GM23338 (cell line): ENCODE results near the gene ENDOV. TPM values are rescaled to one million over a fixed set of nuclear protein-coding genes. Genes with fewer than 3 reads are reported as not detected.

ENCODE experiments used
- ATAC-seq: fragments of 200-7000 bp; cut with Tn5 transposase; 3 replicates; pipeline ENCODE4 v1.9.1; 2020
- DNase-seq: peaks from one replicate; pipeline ENCODE4 v3.0.0-alpha.2; 2015; ENCODE audit warnings: low spot score
- H2AFZ ChIP-seq: fragments of 200-600 bp; sonication (generic); 2 replicates; pipeline ENCODE4 v1.8.0; 2016; ENCODE audit warnings: antibody characterized with exemption, mild to moderate bottlenecking, moderate library complexity
- H3F3A ChIP-seq: fragments of 200-600 bp; sonication (generic); replicated peaks from 2 replicates; pipeline ENCODE4 v1.8.0; 2017; ENCODE audit warnings: antibody characterized with exemption, mixed run types, low read depth
- H3K27ac ChIP-seq: fragments of 200-600 bp; sonication (generic); 2 replicates; pipeline ENCODE4 v1.6.1; 2016; ENCODE audit warnings: low read depth
- H3K27me3 ChIP-seq: fragments of 200-600 bp; sonication (generic); 2 replicates; pipeline ENCODE4 v1.8.0; 2016; ENCODE audit warnings: mild to moderate bottlenecking, mixed run types, moderate library complexity; ENCODE audit not compliant: insufficient read depth
- H3K36me3 ChIP-seq: fragments of 200-600 bp; sonication (generic); 2 replicates; pipeline ENCODE4 v1.8.0; 2016; ENCODE audit warnings: mild to moderate bottlenecking; ENCODE audit not compliant: insufficient read depth
- H3K4me1 ChIP-seq: fragments of 200-600 bp; sonication (generic); 2 replicates; pipeline ENCODE4 v1.8.0; 2016; ENCODE audit warnings: mild to moderate bottlenecking, moderate library complexity; ENCODE audit not compliant: insufficient read depth
- H3K4me2 ChIP-seq: fragments of 200-600 bp; sonication (generic); 2 replicates; pipeline ENCODE4 v1.7.1; 2017; ENCODE audit warnings: mixed run types
- H3K4me3 ChIP-seq: fragments of 200-600 bp; sonication (generic); 2 replicates; pipeline ENCODE4 v1.6.1; 2016; ENCODE audit warnings: mixed run types
- H3K79me2 ChIP-seq: fragments of 200-600 bp; sonication (generic); replicated peaks from 2 replicates; pipeline ENCODE4 v1.8.0; 2017; ENCODE audit warnings: mild to moderate bottlenecking; ENCODE audit not compliant: insufficient read depth
- H3K9me2 ChIP-seq: fragments of 200-600 bp; sonication (generic); 2 replicates; pipeline ENCODE4 v1.8.0; 2017; ENCODE audit not compliant: insufficient read depth
- H4K20me1 ChIP-seq: fragments of 200-600 bp; sonication (generic); replicated peaks from 2 replicates; pipeline ENCODE4 v1.8.0; 2017; ENCODE audit warnings: mild to moderate bottlenecking; ENCODE audit not compliant: insufficient read depth
- H3K27ac Mint-ChIP-seq: 2 replicates; pipeline ENCODE4 v1.8.0; 2020; ENCODE audit warnings: inconsistent platforms, mild to moderate bottlenecking, moderate library complexity, mixed read lengths
- H3K27me3 Mint-ChIP-seq: 3 replicates; pipeline ENCODE4 v1.8.0; 2022; ENCODE audit warnings: low read depth, mild to moderate bottlenecking, moderate library complexity, mixed read lengths, inconsistent platforms; ENCODE audit not compliant: insufficient read depth, poor library complexity
- H3K36me3 Mint-ChIP-seq: 3 replicates; pipeline ENCODE4 v1.8.0; 2021; ENCODE audit warnings: low read depth, mild to moderate bottlenecking, inconsistent platforms, moderate library complexity, mixed read lengths
- H3K4me1 Mint-ChIP-seq: 3 replicates; pipeline ENCODE4 v1.8.0; 2020; ENCODE audit warnings: mild to moderate bottlenecking, inconsistent platforms, mixed read lengths
- H3K4me3 Mint-ChIP-seq: 3 replicates; pipeline ENCODE4 v1.8.0; 2021; ENCODE audit warnings: moderate library complexity, mild to moderate bottlenecking, inconsistent platforms, mixed read lengths
- H3K9me3 Mint-ChIP-seq: 3 replicates; pipeline ENCODE4 v1.8.0; 2020; ENCODE audit warnings: moderate library complexity, mild to moderate bottlenecking, inconsistent platforms, mixed read lengths
- EZH2 ChIP-seq: fragments of 200-600 bp; sonication (generic); IDR thresholded peaks from one replicate; pipeline ENCODE4 v1.8.0; 2017; ENCODE audit warnings: antibody characterized with exemption, mild to moderate bottlenecking, low read depth; ENCODE audit not compliant: unreplicated experiment
- EZH2phosphoT487 ChIP-seq: fragments of 200-600 bp; sonication (generic); IDR thresholded peaks from one replicate; pipeline ENCODE4 v1.8.1; 2018; ENCODE audit warnings: antibody characterized with exemption; ENCODE audit not compliant: unreplicated experiment
- STAT1 ChIP-seq: IDR thresholded peaks from one replicate; pipeline ENCODE4 v1.6.1; 2016; ENCODE audit warnings: antibody characterized with exemption; ENCODE audit not compliant: unreplicated experiment
- polyA plus RNA-seq: library from polyadenylated mRNA; unstranded; fragments of >200 nt; fragmentation: Nextera tagmentation; extraction: Ambion mirVana; gene quantifications from 2 replicates; pipeline ENCODE4 v1.2.1, GENCODE V29; 2016
- total RNA-seq: library from RNA; depleted of rRNA; stranded (reverse); fragments of >200 nt; shearing (Covaris generic); gene quantifications from 2 replicates; pipeline ENCODE4 v1.2.3, GENCODE V29; 2014
- TF ChIP-seq, protein P1 (sequence below): IDR thresholded peaks from one replicate; pipeline ENCODE4 v1.6.1; 2018; ENCODE audit warnings: antibody characterized with exemption; ENCODE audit not compliant: unreplicated experiment

Gene ENDOV
- total and polyA plus RNA-seq, 2 experiments from 2014 or later, result 11.5 to 16.1 TPM

GRCh38 chr17:80476877-80477646, 62.1 kb downstream of the ENDOV start:
- Mint-ChIP-seq H3K9me3 (no peaks in the 10 kb centered on the region; the same call in 2 of the 3 replicates), H3K4me3 (no peak overlapping the region), H3K4me1 (peaks cover 26% of the 10 kb centered on the region), H3K27me3 (peaks cover 78% of the 10 kb centered on the region), H3K27ac (no peak overlapping the region), H3K36me3 (peaks cover 3% of the 10 kb centered on the region; the same call in 1 of the 3 replicates)
- no peak overlapping the region for H3K27ac ChIP-seq
- peak overlapping the region; percentile 60 for H3K4me3 ChIP-seq
- H3K36me3 ChIP-seq, result no peaks in the 10 kb centered on the region
- TF ChIP-seq, protein P1, sequence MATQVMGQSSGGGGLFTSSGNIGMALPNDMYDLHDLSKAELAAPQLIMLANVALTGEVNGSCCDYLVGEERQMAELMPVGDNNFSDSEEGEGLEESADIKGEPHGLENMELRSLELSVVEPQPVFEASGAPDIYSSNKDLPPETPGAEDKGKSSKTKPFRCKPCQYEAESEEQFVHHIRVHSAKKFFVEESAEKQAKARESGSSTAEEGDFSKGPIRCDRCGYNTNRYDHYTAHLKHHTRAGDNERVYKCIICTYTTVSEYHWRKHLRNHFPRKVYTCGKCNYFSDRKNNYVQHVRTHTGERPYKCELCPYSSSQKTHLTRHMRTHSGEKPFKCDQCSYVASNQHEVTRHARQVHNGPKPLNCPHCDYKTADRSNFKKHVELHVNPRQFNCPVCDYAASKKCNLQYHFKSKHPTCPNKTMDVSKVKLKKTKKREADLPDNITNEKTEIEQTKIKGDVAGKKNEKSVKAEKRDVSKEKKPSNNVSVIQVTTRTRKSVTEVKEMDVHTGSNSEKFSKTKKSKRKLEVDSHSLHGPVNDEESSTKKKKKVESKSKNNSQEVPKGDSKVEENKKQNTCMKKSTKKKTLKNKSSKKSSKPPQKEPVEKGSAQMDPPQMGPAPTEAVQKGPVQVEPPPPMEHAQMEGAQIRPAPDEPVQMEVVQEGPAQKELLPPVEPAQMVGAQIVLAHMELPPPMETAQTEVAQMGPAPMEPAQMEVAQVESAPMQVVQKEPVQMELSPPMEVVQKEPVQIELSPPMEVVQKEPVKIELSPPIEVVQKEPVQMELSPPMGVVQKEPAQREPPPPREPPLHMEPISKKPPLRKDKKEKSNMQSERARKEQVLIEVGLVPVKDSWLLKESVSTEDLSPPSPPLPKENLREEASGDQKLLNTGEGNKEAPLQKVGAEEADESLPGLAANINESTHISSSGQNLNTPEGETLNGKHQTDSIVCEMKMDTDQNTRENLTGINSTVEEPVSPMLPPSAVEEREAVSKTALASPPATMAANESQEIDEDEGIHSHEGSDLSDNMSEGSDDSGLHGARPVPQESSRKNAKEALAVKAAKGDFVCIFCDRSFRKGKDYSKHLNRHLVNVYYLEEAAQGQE, result no peak
- peak; percentile 91 for TF ChIP-seq EZH2
- no peaks in the 10 kb centered on the region for H3F3A ChIP-seq
- ATAC-seq (peak; percentile 1; the same call in 2 of the 3 replicates), DNase-seq (no peak)
- H3K4me2 ChIP-seq, result peak overlapping the region; percentile 84
- H2AFZ ChIP-seq, result no peak overlapping the region
- no peaks in the 10 kb centered on the region for H3K79me2 ChIP-seq
- H3K9me2 ChIP-seq, result no peaks in the 10 kb centered on the region
- peaks cover 99% of the 10 kb centered on the region for H3K27me3 ChIP-seq
- H3K4me1 ChIP-seq, result peaks cover 7% of the 10 kb centered on the region; the same call in 1 of the 2 replicates
- H4K20me1 ChIP-seq, result 0 out of 2 replicates have a peak, but pooled peaks cover 5% of the 10 kb centered on the region

GRCh38 chr17:80477647-80478478, 62.9 kb downstream of the ENDOV start:
- H3K27ac Mint-ChIP-seq, result no peak overlapping the region
- Histone ChIP-seq H4K20me1 (0 out of 2 replicates have a peak, but pooled peaks cover 5% of the 10 kb centered on the region), H2AFZ (peak overlapping the region; percentile 91; the same call in 1 of the 2 replicates), H3K4me1 (peaks cover 7% of the 10 kb centered on the region; the same call in 1 of the 2 replicates), H3K79me2 (no peaks in the 10 kb centered on the region), H3K27me3 (peaks cover 96% of the 10 kb centered on the region), H3K27ac (no peak overlapping the region), H3F3A (no peaks in the 10 kb centered on the region), H3K36me3 (no peaks in the 10 kb centered on the region), H3K4me3 (peak overlapping the region; percentile 60), H3K9me2 (no peaks in the 10 kb centered on the region), H3K4me2 (peak overlapping the region; percentile 84)
- H3K4me3 Mint-ChIP-seq, result no peak overlapping the region
- H3K36me3 Mint-ChIP-seq, result peaks cover 3% of the 10 kb centered on the region; the same call in 1 of the 3 replicates
- no peaks in the 10 kb centered on the region; the same call in 1 of the 3 replicates for H3K9me3 Mint-ChIP-seq
- H3K27me3 Mint-ChIP-seq, result peaks cover 78% of the 10 kb centered on the region
- DNase-seq (peak; percentile 82), ATAC-seq (peak; percentile 62)
- H3K4me1 Mint-ChIP-seq, result peaks cover 29% of the 10 kb centered on the region
- TF ChIP-seq, protein P1, result no peak
- TF ChIP-seq EZH2, result peak; percentile 66
- no peak for TF ChIP-seq STAT1
- no peak for TF ChIP-seq EZH2phosphoT487
